Astrocyte (in vitro differentiated cells and primary cell): ENCODE measurements around the gene RABEP1. TPM values are rescaled to one million over a fixed set of nuclear protein-coding genes. Genes with fewer than 3 reads are reported as not detected.
A peak's percentile ranks its signal among the peaks of the same experiment; 100 is the strongest.

Experiments
- DNase-seq: peaks from one replicate; pipeline ENCODE4 v3.0.0-alpha.2; 2010; ENCODE audit warnings: low read depth
- FAIRE-seq: peaks from 2 replicates; lab custom pipeline; 2011; peaks lifted over from hg19 to GRCh38; lab: Jason Lieb, UNC
- H2AFZ ChIP-seq: 2 replicates; pipeline ENCODE4 v1.6.0; 2012; ENCODE audit warnings: low read depth, low read length, inconsistent platforms
- H3K27ac ChIP-seq: 2 replicates; pipeline ENCODE4 v1.5.1; 2011; ENCODE audit warnings: low read depth, low read length, inconsistent platforms
- H3K27me3 ChIP-seq: 2 replicates; pipeline ENCODE4 v1.6.0; 2011; ENCODE audit warnings: low read length, inconsistent platforms; ENCODE audit not compliant: insufficient read depth
- H3K36me3 ChIP-seq: 2 replicates; pipeline ENCODE4 v1.5.1; 2011; ENCODE audit warnings: low read length, inconsistent platforms; ENCODE audit not compliant: insufficient read depth
- H3K4me1 ChIP-seq: 2 replicates; pipeline ENCODE4 v1.5.1; 2011; ENCODE audit warnings: low read length, inconsistent platforms; ENCODE audit not compliant: insufficient read depth
- H3K4me2 ChIP-seq: 2 replicates; pipeline ENCODE4 v1.6.0; 2012; ENCODE audit warnings: low read length, inconsistent platforms
- H3K4me3 ChIP-seq: 2 replicates; pipeline ENCODE4 v1.5.1; 2011; ENCODE audit warnings: low read depth, mild to moderate bottlenecking, low read length, inconsistent platforms; ENCODE audit not compliant: insufficient read depth
- H3K79me2 ChIP-seq: 2 replicates; pipeline ENCODE4 v1.6.0; 2012; ENCODE audit warnings: mild to moderate bottlenecking, low read length, inconsistent platforms; ENCODE audit not compliant: insufficient read depth
- H3K9ac ChIP-seq: 2 replicates; pipeline ENCODE4 v1.6.0; 2012; ENCODE audit warnings: mild to moderate bottlenecking, low read length, inconsistent platforms
- H3K9me3 ChIP-seq: 2 replicates; pipeline ENCODE4 v1.5.1; 2012; ENCODE audit warnings: low read depth, mild to moderate bottlenecking, low read length, inconsistent platforms; ENCODE audit not compliant: insufficient read depth
- H4K20me1 ChIP-seq: 2 replicates; pipeline ENCODE4 v1.6.0; 2012; ENCODE audit warnings: low read length, inconsistent platforms; ENCODE audit not compliant: insufficient read depth
- H3K27ac Mint-ChIP-seq: one replicate; pipeline ENCODE4 v1.8.0; 2021; ENCODE audit warnings: mild to moderate bottlenecking, mixed read lengths; ENCODE audit not compliant: unreplicated experiment
- H3K27me3 Mint-ChIP-seq: one replicate; pipeline ENCODE4 v1.8.0; 2021; ENCODE audit warnings: low read depth, mixed read lengths; ENCODE audit not compliant: unreplicated experiment
- H3K36me3 Mint-ChIP-seq: one replicate; pipeline ENCODE4 v1.8.0; 2021; ENCODE audit warnings: low read depth, mixed read lengths; ENCODE audit not compliant: unreplicated experiment
- H3K4me1 Mint-ChIP-seq: one replicate; pipeline ENCODE4 v1.8.0; 2021; ENCODE audit warnings: low read depth, mixed read lengths; ENCODE audit not compliant: unreplicated experiment
- H3K4me3 Mint-ChIP-seq: one replicate; pipeline ENCODE4 v1.8.0; 2021; ENCODE audit warnings: mild to moderate bottlenecking, moderate library complexity, mixed read lengths; ENCODE audit not compliant: unreplicated experiment
- H3K9me3 Mint-ChIP-seq: one replicate; pipeline ENCODE4 v1.8.0; 2021; ENCODE audit warnings: mild to moderate bottlenecking, mixed read lengths; ENCODE audit not compliant: unreplicated experiment
- EZH2 ChIP-seq: IDR thresholded peaks from 2 replicates; pipeline ENCODE4 v1.6.1; 2012; ENCODE audit warnings: mild to moderate bottlenecking, low read length, inconsistent platforms; ENCODE audit not compliant: insufficient read depth
- total RNA-seq: library from RNA; stranded (reverse); gene quantifications from 2 replicates; pipeline ENCODE4 v1.2.1, GENCODE V29; 2021
- TF ChIP-seq, protein P1 (sequence below): IDR thresholded peaks from 2 replicates; pipeline ENCODE4 v1.5.1; 2011; ENCODE audit warnings: low read depth, mild to moderate bottlenecking, inconsistent platforms, low read length, moderate library complexity; ENCODE audit not compliant: insufficient read depth

RABEP1 gene
- total RNA-seq, 1 donor from 2014 or later: 49.0 TPM

DNA sequence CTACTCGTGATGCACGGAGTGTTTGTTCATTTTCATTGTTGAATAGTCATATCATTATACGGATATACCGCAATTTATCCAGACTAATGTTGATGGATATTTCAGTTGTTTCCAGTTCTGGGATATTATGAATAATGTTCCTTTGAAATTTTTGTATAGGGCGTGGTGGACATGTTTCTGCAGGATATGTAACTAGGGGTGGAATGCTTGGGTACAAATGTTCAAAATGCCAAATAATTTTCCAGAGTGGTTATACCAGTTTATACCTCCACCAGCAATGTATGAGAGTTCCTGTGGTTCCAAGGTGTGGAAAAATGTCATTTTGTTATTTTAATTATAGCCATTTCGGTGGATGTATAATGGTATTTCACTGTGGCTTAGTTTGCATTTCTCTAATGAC, 83.7 kb downstream of the RABEP1 start:
- Histone ChIP-seq H3K4me2 (no peak overlapping the region), H3K9ac (no peak overlapping the region), H3K79me2 (no peaks in the 10 kb centered on the region), H3K4me3 (no peak overlapping the region), H3K9me3 (no peaks in the 10 kb centered on the region), H3K27me3 (no peaks in the 10 kb centered on the region), H3K4me1 (no peaks in the 10 kb centered on the region), H3K27ac (no peak overlapping the region), H2AFZ (no peak overlapping the region), H3K36me3 (peaks cover 37% of the 10 kb centered on the region), H4K20me1 (no peaks in the 10 kb centered on the region)
- Mint-ChIP-seq H3K4me1 (no peaks in the 10 kb centered on the region), H3K9me3 (no peaks in the 10 kb centered on the region), H3K4me3 (no peak overlapping the region), H3K27ac (no peak overlapping the region), H3K27me3 (no peaks in the 10 kb centered on the region), H3K36me3 (peaks cover 15% of the 10 kb centered on the region)
- no peak for TF ChIP-seq EZH2
- TF ChIP-seq, protein P1, sequence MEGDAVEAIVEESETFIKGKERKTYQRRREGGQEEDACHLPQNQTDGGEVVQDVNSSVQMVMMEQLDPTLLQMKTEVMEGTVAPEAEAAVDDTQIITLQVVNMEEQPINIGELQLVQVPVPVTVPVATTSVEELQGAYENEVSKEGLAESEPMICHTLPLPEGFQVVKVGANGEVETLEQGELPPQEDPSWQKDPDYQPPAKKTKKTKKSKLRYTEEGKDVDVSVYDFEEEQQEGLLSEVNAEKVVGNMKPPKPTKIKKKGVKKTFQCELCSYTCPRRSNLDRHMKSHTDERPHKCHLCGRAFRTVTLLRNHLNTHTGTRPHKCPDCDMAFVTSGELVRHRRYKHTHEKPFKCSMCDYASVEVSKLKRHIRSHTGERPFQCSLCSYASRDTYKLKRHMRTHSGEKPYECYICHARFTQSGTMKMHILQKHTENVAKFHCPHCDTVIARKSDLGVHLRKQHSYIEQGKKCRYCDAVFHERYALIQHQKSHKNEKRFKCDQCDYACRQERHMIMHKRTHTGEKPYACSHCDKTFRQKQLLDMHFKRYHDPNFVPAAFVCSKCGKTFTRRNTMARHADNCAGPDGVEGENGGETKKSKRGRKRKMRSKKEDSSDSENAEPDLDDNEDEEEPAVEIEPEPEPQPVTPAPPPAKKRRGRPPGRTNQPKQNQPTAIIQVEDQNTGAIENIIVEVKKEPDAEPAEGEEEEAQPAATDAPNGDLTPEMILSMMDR: no peak
- FAIRE-seq (peak; percentile 5), DNase-seq (no peak)

- Histone ChIP-seq H3K9ac (no peak overlapping the region), H3K4me1 (no peaks in the 10 kb centered on the region), H3K27ac (no peak overlapping the region), H3K27me3 (no peaks in the 10 kb centered on the region), H3K36me3 (peaks cover 19% of the 10 kb centered on the region), H2AFZ (no peak overlapping the region), H3K4me3 (no peak overlapping the region), H3K4me2 (no peak overlapping the region), H4K20me1 (peaks cover 8% of the 10 kb centered on the region), H3K9me3 (no peaks in the 10 kb centered on the region), H3K79me2 (no peaks in the 10 kb centered on the region)
- H3K4me1 Mint-ChIP-seq: no peaks in the 10 kb centered on the region
- no peaks in the 10 kb centered on the region for H3K9me3 Mint-ChIP-seq
- FAIRE-seq (no peak), DNase-seq (no peak)
- H3K27ac Mint-ChIP-seq: no peak overlapping the region
- no peak overlapping the region for H3K4me3 Mint-ChIP-seq
- no peaks in the 10 kb centered on the region for H3K27me3 Mint-ChIP-seq
- peaks cover 14% of the 10 kb centered on the region for H3K36me3 Mint-ChIP-seq
- TF ChIP-seq, protein P1: no peak
- TF ChIP-seq EZH2: no peak
Observed at GRCh38 chr17:5370411-5370810, 88.3 kb downstream of the RABEP1 start.

DNA sequence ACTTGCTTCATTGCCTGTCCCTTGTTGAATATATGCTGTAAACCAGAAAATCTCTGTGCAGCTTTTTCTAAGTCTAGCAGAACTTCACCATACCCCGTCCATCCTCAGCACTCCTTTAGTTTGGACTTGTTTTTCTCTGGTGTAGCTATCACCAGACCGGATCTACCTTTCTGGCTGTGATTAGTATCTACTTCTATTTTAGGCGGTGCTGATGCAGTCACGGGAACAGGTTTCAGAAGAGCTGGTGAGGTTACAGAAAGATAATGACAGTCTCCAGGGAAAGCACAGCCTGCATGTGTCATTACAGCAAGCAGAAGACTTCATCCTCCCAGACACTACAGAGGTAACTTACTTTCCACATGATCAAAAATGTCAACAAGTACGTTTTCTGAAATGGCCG, 91.0 kb downstream of the RABEP1 start:
- Histone ChIP-seq H3K9ac (no peak overlapping the region), H3K27me3 (no peaks in the 10 kb centered on the region), H3K9me3 (no peaks in the 10 kb centered on the region), H2AFZ (no peak overlapping the region), H3K79me2 (no peaks in the 10 kb centered on the region), H3K4me2 (no peak overlapping the region), H3K36me3 (peaks cover 29% of the 10 kb centered on the region), H3K4me3 (no peak overlapping the region), H3K27ac (no peak overlapping the region), H3K4me1 (no peaks in the 10 kb centered on the region), H4K20me1 (peaks cover 15% of the 10 kb centered on the region)
- Mint-ChIP-seq H3K9me3 (no peaks in the 10 kb centered on the region), H3K4me1 (no peaks in the 10 kb centered on the region), H3K27me3 (no peaks in the 10 kb centered on the region), H3K4me3 (no peak overlapping the region), H3K36me3 (peaks cover 12% of the 10 kb centered on the region), H3K27ac (no peak overlapping the region)
- no peak for FAIRE-seq
- TF ChIP-seq, protein P1: no peak
- TF ChIP-seq EZH2: no peak
- DNase-seq: no peak
